GM21390 (cell line): ENCODE results near the gene FAM3A.

Source experiments
- ATAC-seq: cut with Tn5 transposase; IDR thresholded peaks from one replicate; pipeline ENCODE4 v1.9.1; 2021; ENCODE audit not compliant: unreplicated experiment

FAM3A gene

DNA sequence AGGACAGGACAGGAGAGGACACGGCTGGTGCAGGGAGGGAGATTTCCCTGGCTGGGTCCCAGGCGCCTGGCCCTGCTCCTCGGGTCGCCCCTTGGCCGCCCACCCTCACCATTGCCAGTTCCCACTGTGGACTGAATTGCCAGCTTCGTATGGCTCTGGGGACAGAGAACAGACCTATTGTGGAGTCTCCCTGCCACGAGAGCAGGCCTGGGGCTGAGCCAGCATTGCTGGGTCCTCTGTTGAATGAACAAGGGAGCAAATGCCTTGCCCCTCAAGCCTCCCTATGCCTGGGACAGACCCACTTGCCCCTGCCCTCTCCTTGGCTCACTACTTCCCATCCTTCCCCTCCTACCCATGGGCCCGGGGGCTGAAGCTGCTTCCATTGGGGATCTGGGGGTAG is 53.6 kb downstream of the FAM3A start:
- no peak for ATAC-seq

GRCh38 chrX:154460326-154460725 is 55.7 kb downstream of the FAM3A start:
- ATAC-seq, result no peak

DNA sequence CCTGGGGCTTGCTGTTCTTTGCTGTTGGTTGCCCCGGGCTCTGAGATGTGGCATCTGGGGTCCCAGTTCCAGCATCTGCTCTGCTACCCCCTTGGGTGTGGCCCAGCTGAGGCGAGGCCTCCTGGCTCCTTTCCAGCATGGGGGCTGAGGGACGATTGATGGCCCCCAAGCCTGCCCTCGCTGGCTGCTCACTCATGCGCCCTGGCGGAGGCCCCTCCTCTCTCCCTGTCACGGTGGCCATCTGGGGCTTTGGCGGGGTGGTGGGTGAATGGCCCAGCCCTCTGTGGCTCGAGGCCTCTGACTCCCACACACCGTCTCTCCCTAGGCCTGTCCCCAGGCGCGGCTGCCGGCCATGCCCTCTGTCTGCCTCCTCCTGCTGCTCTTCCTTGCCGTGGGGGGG is 56.2 kb downstream of the FAM3A start:
- ATAC-seq, result no peak

- ATAC-seq, result no peak
Observed at GRCh38 chrX:154458954-154459778, 56.9 kb downstream of the FAM3A start.

DNA sequence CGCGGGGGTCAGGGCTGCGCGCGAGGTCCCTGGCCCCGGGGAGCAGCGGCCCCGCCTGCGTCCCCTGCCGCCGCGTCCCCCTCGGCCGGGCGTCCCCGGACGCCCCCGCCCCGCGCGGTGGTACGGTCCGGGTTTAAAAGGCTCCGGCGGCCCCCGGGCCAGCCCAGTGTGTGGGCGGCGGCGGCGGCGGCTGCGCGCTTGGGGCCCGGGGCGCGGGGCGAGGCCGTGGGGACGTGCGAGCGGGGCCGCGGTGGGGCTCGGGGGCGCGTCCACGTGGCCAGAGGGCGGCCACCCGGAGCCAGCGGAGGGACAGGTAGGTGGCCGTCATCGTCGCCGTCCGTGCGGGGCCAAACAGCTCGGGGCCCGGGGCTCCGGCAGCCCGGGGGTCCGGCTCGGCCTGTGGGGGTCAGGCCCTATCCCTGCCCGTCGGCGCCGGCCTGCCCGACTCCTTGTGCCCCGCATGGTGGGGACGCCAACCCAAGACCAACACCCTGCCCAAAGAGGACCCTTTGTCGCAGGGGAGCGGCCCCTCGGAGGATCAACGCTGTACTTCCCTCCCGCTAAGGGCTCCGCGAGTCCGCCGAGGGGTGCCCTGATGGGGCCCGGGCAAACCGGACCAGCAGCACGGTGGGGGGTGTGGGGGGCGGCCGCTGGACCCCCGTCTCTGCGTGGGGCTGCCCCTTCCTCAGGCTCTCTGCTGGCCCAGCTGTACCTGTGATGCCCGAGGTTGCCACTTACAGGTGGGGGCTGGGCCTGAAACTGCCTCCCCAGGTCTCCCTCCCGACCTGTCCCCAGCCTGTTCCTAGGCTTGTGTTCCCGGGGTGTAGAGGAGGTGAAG is 57.7 kb downstream of the FAM3A start, which contains the start of gene PLXNA3:
TSS of gene PLXNA3 (plus strand) at position 166 of the 838 bp plus-strand sequence. CDS start 1,903 bp downstream, outside the sequence.
- peak; percentile 61 for ATAC-seq

DNA sequence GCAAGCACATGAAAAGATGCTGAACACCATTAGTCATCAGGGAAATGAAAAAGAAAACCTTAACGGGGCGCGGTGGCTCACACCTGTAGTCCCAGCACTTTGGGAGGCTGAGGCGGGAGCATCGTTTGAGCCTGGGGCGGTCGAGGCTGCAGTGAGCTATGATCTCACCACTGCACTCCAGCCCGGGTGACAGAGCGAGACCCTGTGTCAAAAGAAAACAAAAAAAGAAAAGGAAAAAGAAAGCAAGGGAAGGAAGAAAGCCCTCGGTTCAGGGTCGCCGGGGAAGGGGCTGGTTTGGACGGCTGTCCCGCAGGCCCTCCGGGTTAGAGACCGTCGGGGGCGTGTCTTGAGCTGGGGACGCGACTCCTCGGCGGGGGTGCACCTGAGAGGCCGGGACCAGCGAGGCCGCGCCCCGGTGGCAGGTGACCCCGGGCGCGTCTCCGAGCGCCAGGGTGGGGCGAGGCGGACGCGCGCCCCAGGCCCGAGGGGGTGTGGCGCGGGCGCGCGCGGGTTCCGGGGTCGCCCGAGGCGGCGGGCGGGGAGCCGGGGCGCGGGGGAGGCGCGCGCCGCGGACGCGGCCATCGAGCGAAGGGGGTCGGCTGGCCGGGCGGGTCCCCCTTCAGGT is 58.4 kb downstream of the FAM3A start:
- ATAC-seq, result peak; percentile 64
